CD4-positive, CD25-positive, alpha-beta regulatory T cell (primary cell): ENCODE measurements around the gene SPNS2. TPM values are rescaled to one million over a fixed set of nuclear protein-coding genes. Genes with fewer than 3 reads are reported as not detected.

Experiments used
- ATAC-seq, 2 donors: fragments of 150-1000 bp; cut with Tn5 transposase; one replicate each; pipeline ENCODE4 v1.10.0; 2021; ENCODE audit warnings: low read depth in 2 of 2, moderate number of reproducible peaks in 2 of 2, moderate library complexity in 1 of 2
- DNase-seq, 3 donors: peaks; one replicate each; pipeline versions ENCODE4 v3.0.0 to v3.0.0-alpha.2; 2012 to 2022; ENCODE audit warnings: mixed read lengths in 1 of 3
- H3K27ac ChIP-seq: one replicate; pipeline ENCODE4 v1.7.0; 2013; ENCODE audit warnings: mild to moderate bottlenecking, low read length; ENCODE audit not compliant: insufficient read depth, poor library complexity, severe bottlenecking
- H3K27me3 ChIP-seq: one replicate; pipeline ENCODE4 v1.7.0; 2013; ENCODE audit warnings: low read length; ENCODE audit not compliant: control insufficient read depth, insufficient read depth
- H3K36me3 ChIP-seq: one replicate; pipeline ENCODE4 v1.7.0; 2013; ENCODE audit warnings: mild to moderate bottlenecking, low read length, moderate library complexity; ENCODE audit not compliant: control insufficient read depth, insufficient read depth
- H3K4me1 ChIP-seq: 2 replicates; pipeline ENCODE4 v1.7.0; 2013; ENCODE audit warnings: mild to moderate bottlenecking, low read length; ENCODE audit not compliant: insufficient read depth, control insufficient read depth, poor library complexity, severe bottlenecking
- H3K4me3 ChIP-seq: one replicate; pipeline ENCODE4 v1.7.0; 2013; ENCODE audit warnings: low read depth, mild to moderate bottlenecking, low read length, moderate library complexity
- H3K9me3 ChIP-seq, 2 experiments: 1 replicate in 1 of 2; 2 replicates in 1 of 2; pipeline ENCODE4 v1.7.0; 2013; ENCODE audit warnings: low read length in 2 of 2, mild to moderate bottlenecking in 1 of 2, moderate library complexity in 1 of 2; ENCODE audit not compliant: control insufficient read depth in 2 of 2
- H3K27ac Mint-ChIP-seq, 3 donors: one replicate each; pipeline ENCODE4 v1.8.0; 2020 to 2022; ENCODE audit warnings: mild to moderate bottlenecking in 3 of 3, mixed read lengths in 3 of 3, moderate library complexity in 2 of 3
- H3K27me3 Mint-ChIP-seq: one replicate; pipeline ENCODE4 v1.8.0; 2022; ENCODE audit warnings: mild to moderate bottlenecking, mixed read lengths
- H3K36me3 Mint-ChIP-seq: one replicate; pipeline ENCODE4 v1.8.0; 2020; ENCODE audit warnings: mixed read lengths
- H3K4me1 Mint-ChIP-seq, 4 donors: one replicate each; pipeline ENCODE4 v1.8.0; 2020 to 2022; ENCODE audit warnings: mixed read lengths in 4 of 4, mild to moderate bottlenecking in 1 of 4
- H3K4me3 Mint-ChIP-seq, 4 donors: one replicate each; pipeline ENCODE4 v1.8.0; 2020 to 2022; ENCODE audit warnings: mild to moderate bottlenecking in 4 of 4, mixed read lengths in 4 of 4, moderate library complexity in 3 of 4
- H3K9me3 Mint-ChIP-seq, 7 donors: one replicate each; pipeline ENCODE4 v1.8.0; 2020 to 2022; ENCODE audit warnings: mixed read lengths in 7 of 7, mild to moderate bottlenecking in 3 of 7, moderate library complexity in 2 of 7
- polyA plus RNA-seq, 4 donors: library from polyadenylated mRNA; unstranded; fragments of 300-500 nt; fragmentation: Illumina TruSeq; gene quantifications; one replicate each; pipeline ENCODE4 v1.2.3, GENCODE V29; 2021
- total RNA-seq: library from RNA; stranded (reverse); gene quantifications from one replicate; pipeline ENCODE4 v1.2.3, GENCODE V29; 2022

The SPNS2 gene
- total and polyA plus RNA-seq, 5 donors from 2014 or later = 0.94 TPM; not detected in 4

GRCh38 chr17:4544951-4545216, 46.2 kb downstream of the SPNS2 start:
- H3K4me1 Mint-ChIP-seq = peaks cover 0 to 2% (median 0%) of the 10 kb centered on the region in 4 donors
- Histone ChIP-seq H3K27ac (no peak overlapping the region), H3K4me1 (no peaks in the 10 kb centered on the region), H3K9me3 (no peaks in the 10 kb centered on the region), H3K36me3 (peaks cover 56% of the 10 kb centered on the region), H3K4me3 (no peak overlapping the region), H3K27me3 (no peaks in the 10 kb centered on the region)
- no peak overlapping the region for H3K4me3 Mint-ChIP-seq
- ATAC-seq (no peak), DNase-seq (no peak)
- no peaks in the 10 kb centered on the region for H3K27me3 Mint-ChIP-seq
- no peaks in the 10 kb centered on the region for H3K36me3 Mint-ChIP-seq
- H3K9me3 Mint-ChIP-seq = no peaks in the 10 kb centered on the region
- no peak overlapping the region for H3K27ac Mint-ChIP-seq

DNA sequence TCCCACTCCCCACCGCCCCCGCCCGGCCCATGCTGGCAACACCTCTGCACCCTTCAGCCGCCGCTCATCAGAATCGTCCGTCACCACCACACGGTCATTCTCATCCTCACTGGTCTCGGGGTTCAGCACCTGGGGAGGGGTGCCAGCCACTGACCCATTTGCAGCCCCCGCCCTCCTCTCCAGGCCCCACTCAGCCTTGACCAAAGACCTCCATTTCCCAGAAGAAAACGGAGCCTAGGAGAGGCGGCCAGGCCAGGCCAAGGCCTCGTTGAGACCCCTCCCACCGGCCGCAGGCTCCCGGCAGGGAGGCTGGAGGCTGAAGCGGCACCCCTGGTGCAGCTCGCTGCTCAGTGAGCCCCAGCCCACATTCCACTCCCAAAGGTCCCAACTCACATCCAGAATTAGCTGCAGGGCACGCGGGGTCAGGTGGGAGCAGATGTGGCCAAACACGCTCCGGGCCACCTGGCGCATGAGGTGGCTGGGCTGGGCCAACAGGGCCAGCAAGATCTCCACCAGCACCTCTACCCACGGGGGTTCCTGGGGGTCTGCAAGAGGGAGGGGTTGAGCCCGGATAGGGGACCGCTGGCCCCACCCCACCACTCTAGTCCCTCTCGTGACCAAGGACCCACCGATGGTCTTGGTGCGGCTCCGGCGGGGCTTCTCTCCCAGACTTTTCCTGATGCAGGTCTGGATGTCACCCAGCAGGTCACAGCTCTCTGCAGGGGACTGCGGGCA, 46.7 kb downstream of the SPNS2 start:
- H3K9me3 Mint-ChIP-seq = no peaks in the 10 kb centered on the region
- H3K4me3 ChIP-seq = no peak overlapping the region
- no peak overlapping the region for H3K4me3 Mint-ChIP-seq
- H3K27me3 Mint-ChIP-seq = no peaks in the 10 kb centered on the region
- no peaks in the 10 kb centered on the region for H3K27me3 ChIP-seq
- ATAC-seq = no peak
- no peaks in the 10 kb centered on the region for H3K9me3 ChIP-seq
- no peaks in the 10 kb centered on the region for H3K36me3 Mint-ChIP-seq
- H3K36me3 ChIP-seq = peaks cover 61% of the 10 kb centered on the region
- H3K27ac Mint-ChIP-seq = peak overlapping the region in 1 of 3 donors; percentile 48
- H3K27ac ChIP-seq = no peak overlapping the region
- no peaks in the 10 kb centered on the region for H3K4me1 ChIP-seq
- peaks cover 0 to 3% (median 0%) of the 10 kb centered on the region in 4 donors for H3K4me1 Mint-ChIP-seq
- DNase-seq = no peak

GRCh38 chr17:4547118-4547906, 48.6 kb downstream of the SPNS2 start:
- Mint-ChIP-seq H3K4me1 (peaks cover 0 to 6% (median under 1%) of the 10 kb centered on the region in 4 donors), H3K4me3 (no peak overlapping the region), H3K27me3 (no peaks in the 10 kb centered on the region), H3K27ac (no peak overlapping the region), H3K36me3 (peaks cover 4% of the 10 kb centered on the region), H3K9me3 (no peaks in the 10 kb centered on the region)
- Histone ChIP-seq H3K4me3 (no peak overlapping the region), H3K36me3 (peaks cover 66% of the 10 kb centered on the region), H3K9me3 (no peaks in the 10 kb centered on the region), H3K27ac (no peak overlapping the region), H3K27me3 (no peaks in the 10 kb centered on the region), H3K4me1 (no peaks in the 10 kb centered on the region)
- ATAC-seq = no peak
- DNase-seq = no peak

- no peaks in the 10 kb centered on the region for H3K27me3 ChIP-seq
- H3K4me3 ChIP-seq = no peak overlapping the region
- peaks cover 4% of the 10 kb centered on the region for H3K36me3 Mint-ChIP-seq
- no peaks in the 10 kb centered on the region for H3K27me3 Mint-ChIP-seq
- H3K9me3 Mint-ChIP-seq = no peaks in the 10 kb centered on the region
- no peak for ATAC-seq
- no peaks in the 10 kb centered on the region for H3K9me3 ChIP-seq
- H3K36me3 ChIP-seq = peaks cover 67% of the 10 kb centered on the region
- no peak overlapping the region for H3K27ac Mint-ChIP-seq
- H3K4me1 ChIP-seq = peaks cover 1% of the 10 kb centered on the region
- peaks cover 0 to 6% (median under 1%) of the 10 kb centered on the region in 4 donors for H3K4me1 Mint-ChIP-seq
- no peak overlapping the region for H3K4me3 Mint-ChIP-seq
- H3K27ac ChIP-seq = no peak overlapping the region
- DNase-seq = no peak
These were observed 49.4 kb downstream of the SPNS2 start for GRCh38 chr17:4548061-4548461.

GRCh38 chr17:4548721-4549531, 50.2 kb downstream of the SPNS2 start:
- Mint-ChIP-seq H3K27me3 (no peaks in the 10 kb centered on the region), H3K4me3 (no peak overlapping the region), H3K27ac (peak overlapping the region in 1 of 3 donors; percentile 52), H3K36me3 (peaks cover 4% of the 10 kb centered on the region), H3K9me3 (no peaks in the 10 kb centered on the region), H3K4me1 (peaks cover 0 to 11% (median under 1%) of the 10 kb centered on the region in 4 donors)
- Histone ChIP-seq H3K4me3 (no peak overlapping the region), H3K27ac (no peak overlapping the region), H3K9me3 (no peaks in the 10 kb centered on the region), H3K27me3 (no peaks in the 10 kb centered on the region), H3K4me1 (peaks cover 10% of the 10 kb centered on the region), H3K36me3 (peaks cover 65% of the 10 kb centered on the region)
- ATAC-seq = no peak
- DNase-seq = no peak

- Histone ChIP-seq H3K4me3 (no peak overlapping the region), H3K36me3 (peaks cover 63% of the 10 kb centered on the region), H3K27ac (no peak overlapping the region), H3K4me1 (peaks cover 20% of the 10 kb centered on the region), H3K27me3 (no peaks in the 10 kb centered on the region), H3K9me3 (no peaks in the 10 kb centered on the region)
- DNase-seq (no peak), ATAC-seq (no peak)
- peaks cover 0 to 21% (median 9%) of the 10 kb centered on the region in 4 donors for H3K4me1 Mint-ChIP-seq
- H3K27me3 Mint-ChIP-seq = no peaks in the 10 kb centered on the region
- no peak overlapping the region for H3K4me3 Mint-ChIP-seq
- H3K9me3 Mint-ChIP-seq = no peaks in the 10 kb centered on the region
- H3K36me3 Mint-ChIP-seq = peaks cover 4% of the 10 kb centered on the region
- H3K27ac Mint-ChIP-seq = peak overlapping the region in 1 of 3 donors; percentile 43
These were observed 51.3 kb downstream of the SPNS2 start for GRCh38 chr17:4549781-4550533.

DNA sequence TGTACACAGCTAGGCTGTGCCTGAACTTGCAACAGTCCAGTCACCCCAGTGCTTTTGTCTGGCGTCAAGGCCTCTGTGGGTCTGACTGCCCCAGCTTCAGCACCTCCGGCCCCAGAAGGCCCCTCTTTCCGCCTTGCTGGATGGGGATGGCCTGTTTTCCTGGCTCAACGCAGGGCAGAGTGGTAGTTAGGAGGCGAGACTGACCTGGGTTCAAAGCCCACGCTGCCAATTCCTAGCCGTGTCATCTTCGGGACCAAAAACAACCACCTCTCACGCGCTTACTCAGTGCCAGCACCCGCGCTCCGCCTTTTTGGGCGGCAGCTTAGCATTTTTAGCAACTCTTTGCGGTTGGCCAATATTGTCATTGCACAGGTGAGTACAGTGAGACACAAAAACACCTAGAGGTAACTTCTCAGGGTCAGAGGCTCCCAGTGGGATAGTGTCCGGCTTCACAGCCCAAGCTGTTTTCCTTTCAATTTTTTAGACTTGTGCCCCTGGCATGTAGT, 51.9 kb downstream of the SPNS2 start:
- Mint-ChIP-seq H3K4me1 (peaks cover 5 to 28% (median 13%) of the 10 kb centered on the region in 4 donors), H3K9me3 (no peaks in the 10 kb centered on the region), H3K27ac (no peak overlapping the region), H3K27me3 (no peaks in the 10 kb centered on the region), H3K4me3 (peak overlapping the region in 1 of 4 donors; percentile 52), H3K36me3 (peaks cover 4% of the 10 kb centered on the region)
- Histone ChIP-seq H3K27me3 (no peaks in the 10 kb centered on the region), H3K36me3 (peaks cover 63% of the 10 kb centered on the region), H3K4me1 (peaks cover 23% of the 10 kb centered on the region), H3K27ac (no peak overlapping the region), H3K9me3 (no peaks in the 10 kb centered on the region), H3K4me3 (no peak overlapping the region)
- ATAC-seq (no peak), DNase-seq (no peak)
